Natural killer cell treated with Interleukin-12 subunit alpha and Interleukin-12 subunit beta and Interleukin-15 and Interleukin-18, amount 100 ng/mL, for 72 hours (primary cell): ENCODE data around the gene PDZD4. TPM values are rescaled to one million over a fixed set of nuclear protein-coding genes. Genes with fewer than 3 reads are reported as not detected.

Source experiments
- ATAC-seq, 2 donors: fragments of 150-1000 bp; cut with Tn5 transposase in 1 of 2; sonication (Bioruptor Pico), chemical (Tn5 transposase) in 1 of 2; 2 replicates each; pipeline ENCODE4 v1.10.0; 2021
- DNase-seq: peaks from one replicate; pipeline ENCODE4 v3.0.0; 2022; ENCODE audit warnings: low spot score
- H3K27ac Mint-ChIP-seq, 2 donors: 1 replicate in 1 of 2; 2 replicates in 1 of 2; pipeline ENCODE4 v1.8.0; 2022; ENCODE audit warnings: mixed read lengths in 2 of 2, mild to moderate bottlenecking in 1 of 2, moderate library complexity in 1 of 2
- H3K27me3 Mint-ChIP-seq, 2 donors: 1 replicate in 1 of 2; 2 replicates in 1 of 2; pipeline ENCODE4 v1.8.0; 2022; ENCODE audit warnings: mixed read lengths in 2 of 2
- H3K36me3 Mint-ChIP-seq: one replicate; pipeline ENCODE4 v1.8.0; 2022; ENCODE audit warnings: mixed read lengths
- H3K4me1 Mint-ChIP-seq, 2 donors: 1 replicate in 1 of 2; 2 replicates in 1 of 2; pipeline ENCODE4 v1.8.0; 2022; ENCODE audit warnings: low read depth in 2 of 2, mixed read lengths in 2 of 2, mild to moderate bottlenecking in 1 of 2
- H3K4me3 Mint-ChIP-seq: one replicate; pipeline ENCODE4 v1.8.0; 2022; ENCODE audit warnings: mixed read lengths
- H3K9me3 Mint-ChIP-seq: 2 replicates; pipeline ENCODE4 v1.8.0; 2022; ENCODE audit warnings: mixed read lengths
- total RNA-seq, 2 donors: library from RNA; stranded (reverse); gene quantifications; one replicate each; pipeline ENCODE4 v1.2.3, GENCODE V29; 2022

Gene PDZD4
- total RNA-seq, 2 donors from 2014 or later = 2.2 to 2.7 TPM

DNA sequence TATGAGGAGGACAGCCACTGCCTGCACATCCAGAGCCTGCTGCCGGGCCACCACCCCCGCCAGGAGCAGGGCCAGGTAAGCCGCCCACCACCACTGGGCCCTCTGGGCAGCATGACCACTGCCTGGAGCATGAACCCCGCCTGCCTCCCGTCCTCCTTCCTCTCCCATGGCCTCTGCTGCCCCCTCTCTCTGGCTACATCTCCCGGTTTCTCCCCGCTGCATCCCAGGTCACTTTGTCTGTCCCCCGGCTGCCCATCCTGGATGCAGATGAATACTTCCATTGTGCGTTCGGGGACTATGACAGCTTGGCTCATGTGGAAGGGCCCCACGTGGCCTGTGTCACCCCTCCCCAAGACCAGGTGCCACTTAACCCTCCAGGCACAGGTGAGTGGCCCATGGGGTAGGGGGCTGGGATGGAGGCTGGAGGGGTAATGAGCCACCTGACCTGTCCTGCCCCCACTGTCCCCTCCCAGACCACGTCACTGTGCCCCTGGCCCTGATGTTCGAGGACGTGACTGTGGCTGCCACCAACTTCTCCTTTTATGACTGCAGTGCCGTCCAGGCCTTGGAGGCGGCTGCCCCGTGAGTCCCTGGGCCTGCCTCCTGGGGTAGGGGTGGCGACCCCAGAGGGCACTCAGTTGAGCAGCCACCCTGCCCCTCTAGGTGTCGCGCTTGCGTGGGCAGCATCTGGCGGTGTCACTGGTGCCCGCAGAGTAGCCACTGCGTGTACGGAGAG lies 60.3 kb downstream of the PDZD4 start:
- Mint-ChIP-seq H3K36me3 (no peaks in the 10 kb centered on the region), H3K4me3 (no peak overlapping the region), H3K27me3 (peaks cover 0 to 4% of the 10 kb centered on the region in 2 donors), H3K9me3 (no peaks in the 10 kb centered on the region), H3K4me1 (peaks cover 0 to 5% of the 10 kb centered on the region in 2 donors), H3K27ac (no peak overlapping the region)
- no peak for ATAC-seq
- DNase-seq = peak; percentile 57

- Mint-ChIP-seq H3K4me3 (no peak overlapping the region), H3K27ac (no peak overlapping the region), H3K4me1 (peaks cover 0 to 5% of the 10 kb centered on the region in 2 donors), H3K27me3 (peaks cover 0 to 4% of the 10 kb centered on the region in 2 donors), H3K9me3 (no peaks in the 10 kb centered on the region), H3K36me3 (no peaks in the 10 kb centered on the region)
- ATAC-seq = no peak
- peak; percentile 59 for DNase-seq
These were observed 61.0 kb downstream of the PDZD4 start for GRCh38 chrX:153769158-153769864.

GRCh38 chrX:153768311-153769157 lies 61.8 kb downstream of the PDZD4 start:
- DNase-seq (peak; percentile 58), ATAC-seq (no peak)
- no peak overlapping the region for H3K27ac Mint-ChIP-seq
- H3K9me3 Mint-ChIP-seq = no peaks in the 10 kb centered on the region
- peaks cover 0 to 9% of the 10 kb centered on the region in 2 donors for H3K4me1 Mint-ChIP-seq
- no peaks in the 10 kb centered on the region for H3K36me3 Mint-ChIP-seq
- H3K4me3 Mint-ChIP-seq = peak overlapping the region; percentile 44
- H3K27me3 Mint-ChIP-seq = peaks cover 0 to 4% of the 10 kb centered on the region in 2 donors

- H3K4me1 Mint-ChIP-seq = peaks cover 0 to 9% of the 10 kb centered on the region in 2 donors
- ATAC-seq (no peak), DNase-seq (peak; percentile 45)
- peaks cover 0 to 4% of the 10 kb centered on the region in 2 donors for H3K27me3 Mint-ChIP-seq
- H3K27ac Mint-ChIP-seq = no peak overlapping the region
- H3K4me3 Mint-ChIP-seq = no peak overlapping the region
- H3K36me3 Mint-ChIP-seq = no peaks in the 10 kb centered on the region
- no peaks in the 10 kb centered on the region for H3K9me3 Mint-ChIP-seq
These were observed 62.7 kb downstream of the PDZD4 start for GRCh38 chrX:153767674-153768055.

DNA sequence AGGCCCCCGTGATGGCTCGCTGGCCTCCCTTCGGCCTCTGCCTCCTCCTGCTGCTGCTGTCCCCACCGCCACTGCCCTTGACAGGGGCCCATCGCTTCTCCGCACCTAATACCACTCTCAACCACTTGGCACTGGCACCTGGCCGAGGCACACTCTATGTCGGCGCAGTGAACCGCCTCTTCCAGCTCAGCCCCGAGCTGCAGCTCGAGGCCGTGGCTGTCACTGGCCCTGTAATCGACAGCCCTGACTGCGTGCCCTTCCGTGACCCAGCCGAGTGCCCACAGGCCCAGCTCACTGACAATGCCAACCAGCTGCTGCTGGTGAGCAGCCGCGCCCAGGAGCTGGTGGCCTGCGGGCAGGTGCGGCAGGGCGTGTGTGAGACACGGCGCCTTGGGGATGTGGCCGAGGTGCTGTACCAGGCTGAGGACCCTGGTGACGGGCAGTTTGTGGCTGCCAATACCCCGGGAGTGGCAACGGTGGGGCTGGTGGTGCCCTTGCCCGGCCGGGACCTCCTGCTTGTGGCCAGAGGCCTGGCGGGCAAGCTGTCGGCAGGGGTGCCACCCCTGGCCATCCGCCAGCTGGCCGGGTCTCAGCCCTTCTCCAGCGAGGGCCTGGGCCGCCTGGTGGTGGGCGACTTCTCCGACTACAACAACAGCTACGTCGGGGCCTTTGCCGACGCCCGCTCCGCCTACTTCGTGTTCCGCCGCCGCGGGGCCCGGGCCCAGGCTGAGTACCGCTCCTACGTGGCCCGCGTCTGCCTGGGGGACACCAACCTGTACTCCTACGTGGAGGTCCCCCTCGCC lies 63.3 kb downstream of the PDZD4 start:
- no peak overlapping the region for H3K27ac Mint-ChIP-seq
- peaks cover 0 to 4% of the 10 kb centered on the region in 2 donors for H3K27me3 Mint-ChIP-seq
- ATAC-seq = no peak
- no peaks in the 10 kb centered on the region for H3K9me3 Mint-ChIP-seq
- DNase-seq = peak; percentile 59
- no peak overlapping the region for H3K4me3 Mint-ChIP-seq
- no peaks in the 10 kb centered on the region for H3K36me3 Mint-ChIP-seq
- peaks cover 0 to 9% of the 10 kb centered on the region in 2 donors for H3K4me1 Mint-ChIP-seq

- no peak for ATAC-seq
- peaks cover 0 to 4% of the 10 kb centered on the region in 2 donors for H3K27me3 Mint-ChIP-seq
- DNase-seq = peak; percentile 54
- H3K4me1 Mint-ChIP-seq = peaks cover 0 to 9% of the 10 kb centered on the region in 2 donors
- no peak overlapping the region for H3K27ac Mint-ChIP-seq
- no peak overlapping the region for H3K4me3 Mint-ChIP-seq
- H3K36me3 Mint-ChIP-seq = no peaks in the 10 kb centered on the region
- H3K9me3 Mint-ChIP-seq = no peaks in the 10 kb centered on the region
These were observed 64.1 kb downstream of the PDZD4 start for GRCh38 chrX:153766098-153766817.

DNA sequence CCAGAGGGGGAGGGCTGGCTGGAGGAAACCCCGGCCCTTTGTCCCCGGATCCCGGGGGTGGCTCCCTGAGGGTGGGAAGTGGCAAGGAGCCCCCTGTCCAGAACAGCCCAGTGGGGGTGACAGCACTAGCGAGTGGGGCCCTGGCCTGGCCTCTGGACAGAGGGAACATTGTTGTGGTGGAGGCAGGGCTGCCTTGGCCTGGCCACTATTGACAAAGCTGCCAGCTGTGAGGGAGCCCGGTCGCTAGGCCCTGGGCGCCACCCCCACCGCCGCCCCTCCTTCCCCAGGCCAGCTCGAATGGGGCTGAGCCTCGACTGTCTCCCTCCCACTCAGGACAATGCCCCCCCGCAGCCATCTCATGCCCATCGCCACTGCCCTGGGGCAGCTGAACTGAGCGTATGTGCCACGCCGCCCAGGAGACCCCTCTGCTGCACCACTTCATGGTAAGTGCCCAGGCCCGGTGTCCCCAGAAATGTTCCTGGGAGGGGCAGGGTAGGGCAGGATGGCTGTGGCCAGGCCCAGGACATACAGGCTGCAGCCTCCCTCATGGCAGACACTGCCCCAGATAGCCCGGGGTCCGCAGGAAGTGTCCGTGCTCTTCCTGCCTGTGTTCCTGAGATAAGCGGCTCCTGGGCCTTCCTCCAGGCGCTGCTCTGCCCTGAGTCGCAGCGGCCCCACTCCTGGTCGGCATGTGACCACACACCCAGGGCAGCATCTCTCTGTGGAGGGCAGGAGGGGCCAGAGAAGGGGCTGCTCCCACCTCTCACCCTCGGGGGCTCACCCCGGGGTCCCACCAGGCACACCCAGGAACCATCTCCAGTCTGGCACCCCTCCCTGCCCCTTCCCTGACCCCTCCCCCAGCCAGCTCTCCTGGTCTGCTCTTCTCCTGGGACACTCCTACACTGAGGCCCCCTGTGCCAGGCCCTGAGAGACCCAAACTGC lies 64.9 kb downstream of the PDZD4 start:
- Mint-ChIP-seq H3K27me3 (peaks cover 0 to 4% of the 10 kb centered on the region in 2 donors), H3K9me3 (no peaks in the 10 kb centered on the region), H3K4me3 (no peak overlapping the region), H3K36me3 (no peaks in the 10 kb centered on the region), H3K4me1 (peaks cover 0 to 9% of the 10 kb centered on the region in 2 donors), H3K27ac (no peak overlapping the region)
- no peak for ATAC-seq
- peak; percentile 58 for DNase-seq

- Mint-ChIP-seq H3K36me3 (no peaks in the 10 kb centered on the region), H3K9me3 (no peaks in the 10 kb centered on the region), H3K4me1 (peaks cover 0 to 9% of the 10 kb centered on the region in 2 donors), H3K4me3 (no peak overlapping the region), H3K27ac (no peak overlapping the region), H3K27me3 (peaks cover 0 to 4% of the 10 kb centered on the region in 2 donors)
- no peak for ATAC-seq
- DNase-seq = no peak
These were observed 65.6 kb downstream of the PDZD4 start for GRCh38 chrX:153764786-153765137.

- ATAC-seq (peak; percentile 88 to 89), DNase-seq (peak; percentile 79)
- Mint-ChIP-seq H3K4me1 (peaks cover 0 to 9% of the 10 kb centered on the region in 2 donors), H3K27ac (no peak within 1 kb of the TSS), H3K27me3 (peaks cover 0 to 4% of the 10 kb centered on the region in 2 donors), H3K9me3 (no peaks in the 10 kb centered on the region), H3K4me3 (no peak within 1 kb of the TSS), H3K36me3 (no peaks in the 10 kb centered on the region)
These were observed 66.2 kb downstream of the PDZD4 start, which contains the start of gene PLXNB3 for GRCh38 chrX:153763989-153764755. TSS of gene PLXNB3 (plus strand) at chrX:153764249. CDS start at chrX:153765536, 1,287 bp downstream.

DNA sequence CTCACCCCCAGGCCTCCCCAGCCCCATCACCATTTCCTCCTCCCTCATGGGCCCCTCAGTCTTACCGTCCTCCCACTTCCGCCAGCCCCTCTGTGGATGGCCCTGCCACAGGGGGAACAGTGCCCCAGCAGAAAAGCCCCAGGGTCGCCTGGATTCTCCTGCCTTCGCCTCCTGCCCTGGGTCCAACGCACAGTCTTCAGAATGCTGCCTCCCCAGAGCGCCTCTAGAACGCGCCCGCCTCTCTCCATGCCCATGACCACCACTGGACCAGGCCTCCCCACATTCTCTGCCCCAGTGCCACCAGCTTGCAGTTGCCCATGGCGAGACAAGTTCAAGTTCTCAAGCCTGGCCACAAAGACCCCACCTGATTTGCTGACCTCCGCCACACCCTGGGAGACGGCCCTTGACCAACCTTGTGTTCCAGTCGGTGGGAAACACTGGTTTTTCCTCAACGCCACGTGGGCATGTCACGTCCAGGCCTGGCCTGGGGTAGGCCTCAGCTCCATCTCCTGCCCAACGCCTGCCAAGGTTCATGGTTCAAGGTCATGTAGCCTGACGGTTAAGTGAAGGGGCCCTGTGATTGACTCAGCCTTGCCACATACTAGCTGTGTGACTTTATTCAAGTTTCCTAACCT lies 66.9 kb downstream of the PDZD4 start:
- H3K9me3 Mint-ChIP-seq = no peaks in the 10 kb centered on the region
- H3K27ac Mint-ChIP-seq = no peak overlapping the region
- peaks cover 0 to 9% of the 10 kb centered on the region in 2 donors for H3K4me1 Mint-ChIP-seq
- ATAC-seq (no peak), DNase-seq (peak; percentile 48)
- peaks cover 0 to 4% of the 10 kb centered on the region in 2 donors for H3K27me3 Mint-ChIP-seq
- no peak overlapping the region for H3K4me3 Mint-ChIP-seq
- no peaks in the 10 kb centered on the region for H3K36me3 Mint-ChIP-seq

GRCh38 chrX:153762626-153763173 lies 67.6 kb downstream of the PDZD4 start:
- Mint-ChIP-seq H3K4me3 (no peak overlapping the region), H3K9me3 (no peaks in the 10 kb centered on the region), H3K27me3 (peaks cover 0 to 5% of the 10 kb centered on the region in 2 donors), H3K27ac (no peak overlapping the region), H3K36me3 (no peaks in the 10 kb centered on the region), H3K4me1 (peaks cover 0 to 6% of the 10 kb centered on the region in 2 donors)
- DNase-seq (peak; percentile 51), ATAC-seq (no peak)
